Nephron (organoid): ENCODE results near the gene C1orf35.
A peak's percentile ranks its signal among the peaks of the same experiment; 100 is the strongest.

Experiments used
- H3K27ac Mint-ChIP-seq, 3 experiments: 2 replicates each; pipeline ENCODE4 v1.8.0; 2020; ENCODE audit warnings: mixed read lengths in 3 of 3, mild to moderate bottlenecking in 2 of 3, moderate library complexity in 1 of 3
- H3K27me3 Mint-ChIP-seq: 2 replicates; pipeline ENCODE4 v1.8.0; 2021; ENCODE audit warnings: low read depth, mild to moderate bottlenecking, moderate library complexity, mixed read lengths
- H3K36me3 Mint-ChIP-seq: 2 replicates; pipeline ENCODE4 v1.8.0; 2020; ENCODE audit warnings: low read depth, mixed read lengths
- H3K4me1 Mint-ChIP-seq: 2 replicates; pipeline ENCODE4 v1.8.0; 2020; ENCODE audit warnings: mixed read lengths
- H3K4me3 Mint-ChIP-seq, 3 experiments: 2 replicates each; pipeline ENCODE4 v1.8.0; 2020; ENCODE audit warnings: mild to moderate bottlenecking in 3 of 3, mixed read lengths in 3 of 3, moderate library complexity in 2 of 3
- H3K9me3 Mint-ChIP-seq: 2 replicates; pipeline ENCODE4 v1.8.0; 2020; ENCODE audit warnings: mixed read lengths
- TF ChIP-seq, protein P1 (sequence below), 3 experiments: fragments of 200-600 bp; sonication (generic); IDR thresholded peaks; one replicate each; pipeline ENCODE4 v1.5.0; 2021; ENCODE audit warnings: antibody characterized with exemption in 3 of 3; ENCODE audit not compliant: unreplicated experiment in 3 of 3

The C1orf35 gene

DNA sequence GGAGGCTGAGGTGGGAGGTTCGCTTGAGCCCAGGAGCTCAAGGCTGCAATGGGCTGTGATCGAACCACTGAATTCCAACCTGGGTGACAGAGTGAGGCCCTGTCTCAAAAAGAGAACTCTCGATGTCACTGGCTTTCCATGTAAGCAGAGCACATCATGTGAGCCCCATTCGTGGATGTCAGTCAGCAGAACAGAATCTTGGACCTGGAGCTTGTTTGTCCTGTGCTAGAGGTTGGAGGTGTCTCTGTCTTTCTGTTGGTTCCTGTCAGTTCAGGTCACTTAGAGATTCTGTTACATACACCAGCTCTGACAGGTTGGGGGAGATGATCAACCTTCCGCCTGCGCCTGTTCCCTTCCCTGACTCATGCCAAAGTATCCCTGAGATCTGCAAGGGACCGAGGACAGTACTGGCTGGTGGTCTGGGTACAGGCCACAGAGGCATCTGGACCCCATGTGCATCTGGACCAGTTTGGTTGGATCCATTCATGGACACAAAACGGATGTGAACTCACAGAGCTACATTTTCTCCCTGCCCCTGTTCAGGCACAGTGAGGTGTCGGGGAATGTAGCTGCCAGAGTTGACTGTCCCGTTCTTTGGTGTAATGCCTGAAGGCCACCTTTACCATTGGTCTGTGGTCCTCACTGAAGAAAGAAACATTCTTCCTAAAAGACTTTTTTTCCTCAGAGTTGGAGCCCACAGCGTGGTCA is 10.6 kb downstream of the C1orf35 start:
- Mint-ChIP-seq H3K36me3 (peaks cover 84% of the 10 kb centered on the region), H3K27me3 (no peaks in the 10 kb centered on the region), H3K9me3 (peaks cover 18% of the 10 kb centered on the region), H3K27ac (no peak overlapping the region), H3K4me1 (peaks cover 38% of the 10 kb centered on the region), H3K4me3 (no peak overlapping the region)
- TF ChIP-seq, protein P1, sequence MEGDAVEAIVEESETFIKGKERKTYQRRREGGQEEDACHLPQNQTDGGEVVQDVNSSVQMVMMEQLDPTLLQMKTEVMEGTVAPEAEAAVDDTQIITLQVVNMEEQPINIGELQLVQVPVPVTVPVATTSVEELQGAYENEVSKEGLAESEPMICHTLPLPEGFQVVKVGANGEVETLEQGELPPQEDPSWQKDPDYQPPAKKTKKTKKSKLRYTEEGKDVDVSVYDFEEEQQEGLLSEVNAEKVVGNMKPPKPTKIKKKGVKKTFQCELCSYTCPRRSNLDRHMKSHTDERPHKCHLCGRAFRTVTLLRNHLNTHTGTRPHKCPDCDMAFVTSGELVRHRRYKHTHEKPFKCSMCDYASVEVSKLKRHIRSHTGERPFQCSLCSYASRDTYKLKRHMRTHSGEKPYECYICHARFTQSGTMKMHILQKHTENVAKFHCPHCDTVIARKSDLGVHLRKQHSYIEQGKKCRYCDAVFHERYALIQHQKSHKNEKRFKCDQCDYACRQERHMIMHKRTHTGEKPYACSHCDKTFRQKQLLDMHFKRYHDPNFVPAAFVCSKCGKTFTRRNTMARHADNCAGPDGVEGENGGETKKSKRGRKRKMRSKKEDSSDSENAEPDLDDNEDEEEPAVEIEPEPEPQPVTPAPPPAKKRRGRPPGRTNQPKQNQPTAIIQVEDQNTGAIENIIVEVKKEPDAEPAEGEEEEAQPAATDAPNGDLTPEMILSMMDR (IDR thresholded peaks at IDR 0.05; ENCODE audit: unreplicated experiment in 3 of 3): no peak

DNA sequence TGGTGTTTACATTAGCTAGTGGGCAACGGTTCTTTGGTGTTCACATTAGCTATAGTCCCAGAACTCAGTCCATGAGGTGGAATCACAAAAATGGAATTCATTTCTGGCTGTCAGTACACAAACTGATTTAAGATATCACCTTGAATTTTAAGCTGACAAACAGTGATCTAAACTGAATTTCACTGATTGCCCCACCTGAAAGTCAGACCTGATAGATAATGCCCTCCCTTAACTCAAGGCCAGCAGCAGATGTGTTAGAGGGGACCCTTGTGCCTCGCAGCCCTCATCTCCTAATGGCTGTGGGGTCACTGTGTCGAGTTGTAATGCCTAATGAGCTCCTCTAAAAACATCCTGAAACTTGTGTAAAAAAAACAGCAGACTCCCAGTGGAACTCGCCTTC is 12.0 kb downstream of the C1orf35 start:
- peaks cover 77% of the 10 kb centered on the region for H3K36me3 Mint-ChIP-seq
- H3K4me1 Mint-ChIP-seq: peaks cover 50% of the 10 kb centered on the region
- H3K9me3 Mint-ChIP-seq: peaks cover 18% of the 10 kb centered on the region

DNA sequence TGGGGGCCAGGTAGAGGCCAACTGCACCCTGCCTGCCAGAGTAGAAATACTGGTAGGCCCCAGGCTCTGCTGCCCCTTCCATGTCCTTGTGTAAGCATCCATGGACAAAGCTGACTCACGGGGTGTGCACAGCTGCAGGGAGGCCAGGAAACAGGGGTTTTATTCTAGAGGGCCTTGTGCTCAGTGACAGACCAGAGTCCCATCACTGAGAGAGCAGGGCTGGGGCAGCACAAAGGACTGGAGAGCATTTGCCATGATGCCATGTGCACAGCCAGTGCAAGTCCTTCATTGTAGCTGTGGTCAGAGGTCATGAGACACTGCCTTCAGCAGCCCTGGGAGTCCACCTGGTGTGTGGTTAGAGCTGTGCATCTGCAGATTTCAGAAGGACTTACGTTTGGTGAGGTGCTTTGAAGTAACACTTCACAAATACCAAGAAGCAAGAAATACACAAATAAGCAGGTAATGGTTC is 12.5 kb downstream of the C1orf35 start:
- peaks cover 51% of the 10 kb centered on the region for H3K4me1 Mint-ChIP-seq
- H3K27me3 Mint-ChIP-seq: no peaks in the 10 kb centered on the region
- H3K36me3 Mint-ChIP-seq: peaks cover 72% of the 10 kb centered on the region
- H3K27ac Mint-ChIP-seq: no peak overlapping the region
- TF ChIP-seq, protein P1 (IDR thresholded peaks at IDR 0.05; ENCODE audit: unreplicated experiment in 3 of 3): no peak
- no peak overlapping the region for H3K4me3 Mint-ChIP-seq
- H3K9me3 Mint-ChIP-seq: peaks cover 17% of the 10 kb centered on the region

More for the DNA sequence above, 12.0 kb downstream of the C1orf35 start:
- Mint-ChIP-seq H3K4me3 (no peak overlapping the region), H3K27me3 (no peaks in the 10 kb centered on the region), H3K27ac (no peak overlapping the region)
- TF ChIP-seq, protein P1 (IDR thresholded peaks at IDR 0.05; ENCODE audit: unreplicated experiment in 3 of 3): no peak

DNA sequence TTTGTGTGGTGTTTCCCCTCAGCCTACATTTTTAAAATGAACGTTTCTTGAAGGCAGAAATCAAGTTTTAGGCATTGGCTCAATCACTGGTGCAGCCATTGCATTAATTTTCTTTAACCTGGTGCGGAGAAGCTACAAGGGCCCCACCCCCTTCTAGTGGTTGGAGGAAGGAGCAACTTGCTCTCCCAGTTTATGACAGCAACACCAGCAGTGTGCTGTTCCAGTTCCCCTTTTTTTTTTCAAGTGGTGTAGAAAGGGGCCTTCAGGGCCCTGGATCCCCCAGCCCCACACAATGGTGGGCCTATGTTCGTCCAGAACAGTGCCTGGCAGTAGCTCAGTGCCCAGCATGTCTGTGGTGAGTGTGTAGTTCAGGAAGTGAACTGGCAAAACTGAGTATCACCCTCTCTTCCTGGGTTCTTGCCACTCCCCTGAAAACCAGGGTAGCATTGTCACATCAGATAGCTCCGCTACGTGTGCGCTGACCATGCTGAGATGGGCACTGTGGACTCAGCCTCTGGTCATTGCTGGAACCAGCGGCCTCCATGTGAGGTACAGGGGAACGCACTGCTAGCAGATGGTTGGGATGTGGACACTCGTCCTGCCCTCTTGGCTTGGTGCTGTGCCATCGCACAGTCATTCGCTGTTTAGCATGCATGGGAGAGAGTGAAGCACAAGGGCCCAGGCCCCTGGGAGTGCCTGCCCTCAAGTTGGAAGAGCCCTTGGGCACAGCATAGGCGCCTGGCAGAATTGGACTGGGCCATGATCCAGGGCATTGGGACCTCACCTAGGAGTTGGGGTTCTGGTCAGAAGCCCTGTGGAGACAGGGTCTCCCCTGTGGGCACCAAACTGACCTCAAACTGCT is 13.4 kb downstream of the C1orf35 start:
- no peaks in the 10 kb centered on the region for H3K27me3 Mint-ChIP-seq
- peaks cover 63% of the 10 kb centered on the region for H3K36me3 Mint-ChIP-seq
- H3K4me3 Mint-ChIP-seq: no peak overlapping the region
- TF ChIP-seq, protein P1 (IDR thresholded peaks at IDR 0.05; ENCODE audit: unreplicated experiment in 3 of 3): no peak
- H3K27ac Mint-ChIP-seq: no peak overlapping the region
- H3K9me3 Mint-ChIP-seq: peaks cover 9% of the 10 kb centered on the region
- peaks cover 51% of the 10 kb centered on the region for H3K4me1 Mint-ChIP-seq

DNA sequence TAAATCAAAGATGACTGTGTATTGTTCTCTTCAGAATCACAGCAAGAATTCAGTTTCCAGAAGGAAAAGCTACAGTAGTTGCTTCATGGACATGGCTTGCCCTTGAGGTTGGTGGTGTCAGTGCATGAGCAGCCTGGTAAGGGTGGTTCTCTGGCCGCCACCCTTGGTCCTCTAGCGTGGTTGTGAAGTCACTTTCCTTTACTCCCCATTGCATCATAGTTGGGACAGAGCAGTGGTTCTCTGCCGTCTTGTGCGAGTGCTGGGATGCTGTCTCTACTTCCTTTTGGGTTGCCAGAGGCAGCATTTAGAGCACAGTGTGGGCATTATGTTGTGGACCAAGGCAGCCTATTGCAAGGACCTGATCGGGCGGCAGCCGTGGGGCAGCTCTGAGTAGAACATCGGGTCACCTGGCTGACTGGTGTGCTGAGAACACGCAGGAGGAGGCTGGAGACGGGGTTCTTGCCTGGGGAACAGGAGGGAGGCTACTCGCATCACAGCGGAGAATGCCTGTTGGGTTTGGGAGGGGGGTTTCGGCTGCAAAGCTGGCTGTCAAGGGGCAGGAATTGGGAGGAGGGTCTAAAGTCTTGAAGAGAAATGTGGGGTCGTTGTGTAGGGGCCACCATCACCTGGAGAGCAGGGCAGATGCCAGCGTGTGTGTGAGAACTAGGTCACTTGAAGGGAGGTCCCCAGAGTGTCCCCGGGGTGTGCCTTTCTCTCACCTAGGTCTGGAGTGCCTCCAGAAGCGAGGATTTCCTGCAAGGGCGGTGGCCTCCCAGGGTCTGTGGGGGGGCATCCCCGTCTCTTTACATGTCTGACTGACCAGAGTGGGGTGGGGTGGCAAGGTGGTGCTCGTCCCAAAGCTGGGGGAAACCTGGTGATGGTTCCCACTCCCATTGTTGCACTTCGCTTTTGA is 14.3 kb downstream of the C1orf35 start:
- Mint-ChIP-seq H3K27me3 (no peaks in the 10 kb centered on the region), H3K4me1 (peaks cover 59% of the 10 kb centered on the region), H3K9me3 (peaks cover 3% of the 10 kb centered on the region), H3K4me3 (peak overlapping the region in 1 of 3 experiments; percentile 45), H3K27ac (peak overlapping the region in 1 of 3 experiments; percentile 58), H3K36me3 (peaks cover 54% of the 10 kb centered on the region)
- TF ChIP-seq, protein P1 (IDR thresholded peaks at IDR 0.05; ENCODE audit: unreplicated experiment in 3 of 3): no peak
